Measurements from ENCODE around the gene ABI3BP. TPM values are rescaled to one million over a fixed set of nuclear protein-coding genes. Genes with fewer than 3 reads are reported as not detected.

The ABI3BP gene
- total RNA-seq, 1 donor from 2014 or later, result 23.6 TPM

DNA sequence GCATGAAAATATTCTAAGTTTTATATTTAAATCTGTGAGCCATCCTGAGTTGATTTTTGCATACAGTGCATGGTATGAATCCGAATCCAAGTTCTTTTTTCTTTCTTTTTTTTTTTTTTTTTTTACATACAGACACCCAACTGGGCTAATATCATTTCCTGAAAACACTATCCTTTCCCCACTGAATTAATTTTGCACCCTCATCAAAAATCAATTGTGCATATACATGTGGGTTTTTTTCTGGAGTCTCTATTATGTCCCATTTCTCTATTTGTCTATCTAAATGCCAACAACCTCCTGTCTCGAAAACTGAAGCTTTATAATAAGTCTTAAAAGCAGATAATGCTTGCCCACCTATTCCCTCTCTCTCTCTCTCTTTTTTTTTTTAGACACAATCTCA is 5.9 kb upstream of the ABI3BP start:
- no peaks in the 10 kb centered on the region for H3K36me3 ChIP-seq
- peaks cover 7% of the 10 kb centered on the region for H3K9me3 ChIP-seq (replicated peaks)
- no peaks in the 10 kb centered on the region for H3K27me3 ChIP-seq (ENCODE audit: low read depth)
- no peak overlapping the region for H3K4me3 ChIP-seq
- intact Hi-C loops (cut with micrococcal nuclease), result no loop called here
- H3K4me1 ChIP-seq, result peaks cover 5% of the 10 kb centered on the region
- DNase-seq, result no peak
- TF ChIP-seq, protein P1, sequence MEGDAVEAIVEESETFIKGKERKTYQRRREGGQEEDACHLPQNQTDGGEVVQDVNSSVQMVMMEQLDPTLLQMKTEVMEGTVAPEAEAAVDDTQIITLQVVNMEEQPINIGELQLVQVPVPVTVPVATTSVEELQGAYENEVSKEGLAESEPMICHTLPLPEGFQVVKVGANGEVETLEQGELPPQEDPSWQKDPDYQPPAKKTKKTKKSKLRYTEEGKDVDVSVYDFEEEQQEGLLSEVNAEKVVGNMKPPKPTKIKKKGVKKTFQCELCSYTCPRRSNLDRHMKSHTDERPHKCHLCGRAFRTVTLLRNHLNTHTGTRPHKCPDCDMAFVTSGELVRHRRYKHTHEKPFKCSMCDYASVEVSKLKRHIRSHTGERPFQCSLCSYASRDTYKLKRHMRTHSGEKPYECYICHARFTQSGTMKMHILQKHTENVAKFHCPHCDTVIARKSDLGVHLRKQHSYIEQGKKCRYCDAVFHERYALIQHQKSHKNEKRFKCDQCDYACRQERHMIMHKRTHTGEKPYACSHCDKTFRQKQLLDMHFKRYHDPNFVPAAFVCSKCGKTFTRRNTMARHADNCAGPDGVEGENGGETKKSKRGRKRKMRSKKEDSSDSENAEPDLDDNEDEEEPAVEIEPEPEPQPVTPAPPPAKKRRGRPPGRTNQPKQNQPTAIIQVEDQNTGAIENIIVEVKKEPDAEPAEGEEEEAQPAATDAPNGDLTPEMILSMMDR (IDR thresholded peaks at IDR 0.05; ENCODE audit: borderline replicate concordance), result no peak
- no peak overlapping the region for H3K27ac ChIP-seq (replicated peaks)

DNA sequence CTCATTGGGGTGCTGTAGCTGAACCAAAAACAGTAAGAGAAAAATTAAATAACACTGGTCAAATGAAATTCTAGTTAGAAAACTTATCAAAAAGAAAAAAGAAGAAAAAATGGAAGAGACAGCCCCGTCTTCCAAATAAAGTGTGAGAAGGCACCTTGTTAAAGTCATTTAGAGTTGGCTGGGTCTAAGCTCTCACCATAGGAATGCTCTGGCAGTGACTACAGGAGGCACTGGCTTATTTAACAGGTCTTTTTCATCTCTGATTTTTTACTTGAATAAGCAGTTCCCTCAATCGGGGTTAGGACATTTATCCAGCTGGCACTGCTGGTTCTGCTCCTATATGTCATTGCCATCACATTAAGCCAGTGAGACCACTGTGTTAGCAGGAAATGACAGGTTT is 1.6 kb upstream of the ABI3BP start:
- Histone ChIP-seq H3K4me3 (no peak overlapping the region), H3K27me3 (ENCODE audit: low read depth) (no peaks in the 10 kb centered on the region), H3K36me3 (no peaks in the 10 kb centered on the region), H3K9me3 (replicated peaks) (no peaks in the 10 kb centered on the region), H3K4me1 (peaks cover 17% of the 10 kb centered on the region), H3K27ac (replicated peaks) (no peak overlapping the region)
- intact Hi-C loops (cut with micrococcal nuclease), result no loop called here
- no peak for DNase-seq
- TF ChIP-seq, protein P1 (IDR thresholded peaks at IDR 0.05; ENCODE audit: borderline replicate concordance), result no peak

DNA sequence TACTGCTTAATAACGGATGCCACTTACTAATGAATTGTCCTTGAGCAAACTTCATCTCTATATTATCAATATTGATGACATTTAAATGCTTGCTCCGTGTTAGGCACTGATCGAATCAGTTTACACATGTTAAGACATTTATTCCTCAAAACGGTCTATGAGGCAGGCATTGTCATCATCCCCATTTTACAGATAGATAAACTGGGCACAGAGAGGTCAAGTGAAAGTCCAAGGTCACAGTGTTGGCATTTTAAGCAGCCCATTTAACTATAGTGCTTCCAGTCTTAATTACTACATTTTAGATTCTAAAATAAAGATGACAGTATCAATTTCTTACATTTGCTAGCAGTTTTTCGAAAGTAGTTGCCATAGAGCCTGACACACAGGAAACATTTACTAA is 966 bp upstream of the ABI3BP start:
- H3K27ac ChIP-seq (replicated peaks), result no peak overlapping the region
- TF ChIP-seq, protein P1 (IDR thresholded peaks at IDR 0.05; ENCODE audit: borderline replicate concordance), result no peak
- no peaks in the 10 kb centered on the region for H3K9me3 ChIP-seq (replicated peaks)
- H3K36me3 ChIP-seq, result no peaks in the 10 kb centered on the region
- H3K4me1 ChIP-seq, result peaks cover 17% of the 10 kb centered on the region
- no peak overlapping the region for H3K4me3 ChIP-seq
- intact Hi-C loops (cut with micrococcal nuclease), result no loop called here
- no peak for DNase-seq
- no peaks in the 10 kb centered on the region for H3K27me3 ChIP-seq (ENCODE audit: low read depth)

DNA sequence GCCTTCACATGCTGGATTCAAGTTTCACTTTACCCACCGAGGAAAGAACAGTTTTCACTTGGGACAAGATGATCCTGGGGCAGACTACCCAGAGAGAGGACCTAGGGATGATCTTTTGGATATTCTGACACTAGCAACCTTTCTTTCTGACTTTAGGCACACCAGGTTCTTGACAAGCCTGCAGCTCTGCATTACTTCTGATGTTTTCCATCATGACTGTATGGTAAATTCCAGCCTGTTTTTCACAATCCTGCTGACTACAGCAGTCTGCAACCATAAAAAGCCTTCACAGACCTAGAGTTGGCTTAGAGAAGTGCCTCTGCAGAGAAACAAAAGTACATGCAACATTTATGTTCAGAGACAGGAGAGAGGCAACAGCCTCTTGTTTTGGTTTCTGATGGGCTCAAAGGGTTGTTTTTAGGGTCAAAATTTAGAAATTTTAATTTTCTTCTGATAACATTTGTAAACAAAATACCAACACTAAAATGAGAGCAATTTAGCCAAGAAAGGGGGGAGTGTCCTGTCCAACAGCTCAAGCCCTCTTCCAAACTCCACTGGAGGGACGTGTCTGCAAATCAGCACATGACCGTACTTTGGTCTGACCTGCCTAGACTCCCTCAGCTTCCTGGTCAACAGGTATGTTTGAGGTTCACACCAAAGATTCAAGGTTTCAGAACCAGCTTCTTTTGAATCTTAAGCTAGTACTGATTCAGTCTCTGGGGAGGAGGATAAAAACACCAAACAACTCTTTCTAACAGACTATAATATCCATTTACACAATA is 799 bp downstream of the ABI3BP start:
- H3K4me1 ChIP-seq, result peaks cover 17% of the 10 kb centered on the region
- no peak for DNase-seq
- H3K9me3 ChIP-seq (replicated peaks), result no peaks in the 10 kb centered on the region
- H3K4me3 ChIP-seq, result peak overlapping the region; percentile 61
- peak overlapping the region; percentile 67 for H3K27ac ChIP-seq (replicated peaks)
- H3K27me3 ChIP-seq (ENCODE audit: low read depth), result no peaks in the 10 kb centered on the region
- no peaks in the 10 kb centered on the region for H3K36me3 ChIP-seq
- TF ChIP-seq, protein P1 (IDR thresholded peaks at IDR 0.05; ENCODE audit: borderline replicate concordance), result no peak
- intact Hi-C loops (cut with micrococcal nuclease), result no loop called here

DNA sequence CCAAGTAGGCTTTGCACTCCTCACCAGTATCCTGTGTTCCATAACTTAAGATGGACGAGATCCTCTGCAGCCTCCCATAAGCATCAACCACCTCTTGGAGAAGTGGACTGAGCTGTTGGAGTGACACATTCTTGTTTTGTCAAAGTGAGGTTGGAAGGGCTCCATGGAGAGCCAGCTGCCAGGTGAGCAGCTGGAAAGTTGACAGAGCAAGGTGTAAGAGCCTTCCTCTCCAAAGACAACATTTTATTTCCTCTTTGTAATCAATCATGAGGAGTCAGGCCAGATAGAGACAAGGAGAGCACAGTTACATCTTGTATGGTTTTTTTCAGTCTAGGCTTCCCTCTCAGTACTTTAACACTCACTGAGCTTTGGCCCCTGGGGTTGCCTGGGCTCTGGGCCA is 5.1 kb downstream of the ABI3BP start:
- Histone ChIP-seq H3K27me3 (ENCODE audit: low read depth) (no peaks in the 10 kb centered on the region), H3K27ac (replicated peaks) (no peak overlapping the region), H3K4me1 (peaks cover 7% of the 10 kb centered on the region), H3K36me3 (no peaks in the 10 kb centered on the region), H3K9me3 (replicated peaks) (no peaks in the 10 kb centered on the region), H3K4me3 (no peak overlapping the region)
- TF ChIP-seq, protein P1 (IDR thresholded peaks at IDR 0.05; ENCODE audit: borderline replicate concordance), result no peak
- no peak for DNase-seq
- intact Hi-C loops (cut with micrococcal nuclease), result no loop called here
